Kidney (tissue), 14 donors: ENCODE measurements around the gene TMEM266. TPM values are rescaled to one million over a fixed set of nuclear protein-coding genes. Genes with fewer than 3 reads are reported as not detected.

Experiments used
- DNase-seq, 5 donors: peaks; one replicate each; pipeline ENCODE4 v3.0.0-alpha.2; 2013 to 2020
- FAIRE-seq: peaks from 2 replicates; lab custom pipeline; 2012; peaks lifted over from hg19 to GRCh38; lab: Jason Lieb, UNC
- H3K27ac ChIP-seq, 2 donors: one replicate each; pipeline ENCODE4 v1.7.0; 2013; ENCODE audit warnings: low read depth in 2 of 2, low read length in 2 of 2, inconsistent platforms in 1 of 2
- H3K27me3 ChIP-seq: one replicate; pipeline ENCODE4 v1.7.1; 2013; ENCODE audit warnings: low read length, inconsistent platforms; ENCODE audit not compliant: control insufficient read depth, insufficient read depth
- H3K36me3 ChIP-seq, 3 donors: one replicate each; pipeline versions ENCODE4 v1.7.0 to v1.7.1; 2013; ENCODE audit warnings: low read length in 3 of 3, control low read depth in 1 of 3, inconsistent platforms in 1 of 3; ENCODE audit not compliant: insufficient read depth in 3 of 3, control insufficient read depth in 2 of 3
- H3K4me1 ChIP-seq, 3 donors: one replicate each; pipeline versions ENCODE4 v1.7.0 to v1.7.1; 2013; ENCODE audit warnings: low read length in 3 of 3, inconsistent platforms in 1 of 3, low read depth in 1 of 3; ENCODE audit not compliant: control insufficient read depth in 2 of 3, insufficient read depth in 2 of 3
- H3K4me3 ChIP-seq, 3 donors: one replicate each; pipeline versions ENCODE4 v1.7.0 to v1.8.1; 2013; ENCODE audit warnings: low read length in 3 of 3, control low read depth in 1 of 3, inconsistent platforms in 1 of 3
- H3K9ac ChIP-seq, 3 donors: one replicate each; pipeline versions ENCODE4 v1.7.0 to v1.7.1; 2013; ENCODE audit warnings: low read length in 3 of 3, control low read depth in 1 of 3, inconsistent platforms in 1 of 3
- H3K9me3 ChIP-seq, 3 donors: one replicate each; pipeline versions ENCODE4 v1.7.0 to v1.7.1; 2013; ENCODE audit warnings: low read length in 3 of 3, control low read depth in 1 of 3, inconsistent platforms in 1 of 3; ENCODE audit not compliant: control insufficient read depth in 2 of 3, insufficient read depth in 1 of 3
- intact Hi-C: fragments of 100-400 bp; cut with DNase I; formaldehyde crosslinking; loops from one replicate; pipeline ENCODE4 v1.11.1; 2022
- polyA plus RNA-seq: library from polyadenylated mRNA; stranded (reverse); fragments of 350-450 nt; fragmentation: Illumina TruSeq; extraction: RNeasy Lipid Tissue Mini Kit (QIAGEN cat#74804); gene quantifications from one replicate; pipeline ENCODE4 v1.2.3, GENCODE V29; 2014; ENCODE audit warnings: low read depth, low replicate concordance; ENCODE audit not compliant: insufficient read depth
- total RNA-seq: library from RNA; stranded (reverse); fragmentation: NEBNext Ultra II Directional; extraction: Animal tissue kit (Norgen Biotek cat#: 25700); gene quantifications from one replicate; pipeline ENCODE4 v1.2.1, GENCODE V29; 2021
- TF ChIP-seq, protein P1 (sequence below): IDR thresholded peaks from 3 replicates; pipeline ENCODE4 v1.5.1; 2012; ENCODE audit warnings: mild to moderate bottlenecking, moderate library complexity, borderline replicate concordance; ENCODE audit not compliant: insufficient read depth; ENCODE audit errors: extremely low read depth
- donor health status: control.
- donor health status: control.
- donor health status: control.
- donor health status: control.
- donor health status: control.
- donor health status: DM: yes; HTN: yes; CAD: no.
- donor health status: Normal renal cell carcinoma (clear cell type).

Gene TMEM266
- total and polyA plus RNA-seq, 2 donors from 2014 or later: 0.72 to 3.1 TPM

DNA sequence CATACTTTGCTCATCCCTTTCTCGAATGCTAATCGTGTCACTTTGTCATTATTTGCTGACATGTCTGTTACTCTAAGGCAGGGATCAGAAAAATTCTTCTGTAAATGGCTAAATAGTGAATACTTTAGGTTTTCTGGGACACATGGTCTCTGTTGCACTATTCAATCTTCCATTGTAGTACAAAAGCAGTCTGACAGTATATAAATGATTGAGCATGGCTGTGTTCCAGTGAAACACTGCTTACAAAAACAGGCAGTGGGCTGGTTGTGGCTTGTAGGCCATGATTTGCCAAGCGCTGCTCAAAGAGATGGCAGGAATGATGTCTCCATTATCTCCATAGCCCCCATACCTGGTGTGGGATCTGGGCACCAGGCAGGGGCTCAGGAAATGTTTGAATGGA is 45.6 kb downstream of the TMEM266 start:
- Histone ChIP-seq H3K9me3 (no peaks in the 10 kb centered on the region), H3K4me3 (no peak overlapping the region), H3K27me3 (no peaks in the 10 kb centered on the region), H3K4me1 (no peaks in the 10 kb centered on the region), H3K36me3 (no peaks in the 10 kb centered on the region), H3K27ac (no peak overlapping the region), H3K9ac (no peak overlapping the region)
- TF ChIP-seq, protein P1, sequence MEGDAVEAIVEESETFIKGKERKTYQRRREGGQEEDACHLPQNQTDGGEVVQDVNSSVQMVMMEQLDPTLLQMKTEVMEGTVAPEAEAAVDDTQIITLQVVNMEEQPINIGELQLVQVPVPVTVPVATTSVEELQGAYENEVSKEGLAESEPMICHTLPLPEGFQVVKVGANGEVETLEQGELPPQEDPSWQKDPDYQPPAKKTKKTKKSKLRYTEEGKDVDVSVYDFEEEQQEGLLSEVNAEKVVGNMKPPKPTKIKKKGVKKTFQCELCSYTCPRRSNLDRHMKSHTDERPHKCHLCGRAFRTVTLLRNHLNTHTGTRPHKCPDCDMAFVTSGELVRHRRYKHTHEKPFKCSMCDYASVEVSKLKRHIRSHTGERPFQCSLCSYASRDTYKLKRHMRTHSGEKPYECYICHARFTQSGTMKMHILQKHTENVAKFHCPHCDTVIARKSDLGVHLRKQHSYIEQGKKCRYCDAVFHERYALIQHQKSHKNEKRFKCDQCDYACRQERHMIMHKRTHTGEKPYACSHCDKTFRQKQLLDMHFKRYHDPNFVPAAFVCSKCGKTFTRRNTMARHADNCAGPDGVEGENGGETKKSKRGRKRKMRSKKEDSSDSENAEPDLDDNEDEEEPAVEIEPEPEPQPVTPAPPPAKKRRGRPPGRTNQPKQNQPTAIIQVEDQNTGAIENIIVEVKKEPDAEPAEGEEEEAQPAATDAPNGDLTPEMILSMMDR: no peak
- DNase-seq: no peak
- intact Hi-C loops: no loop called here
- no peak for FAIRE-seq

DNA sequence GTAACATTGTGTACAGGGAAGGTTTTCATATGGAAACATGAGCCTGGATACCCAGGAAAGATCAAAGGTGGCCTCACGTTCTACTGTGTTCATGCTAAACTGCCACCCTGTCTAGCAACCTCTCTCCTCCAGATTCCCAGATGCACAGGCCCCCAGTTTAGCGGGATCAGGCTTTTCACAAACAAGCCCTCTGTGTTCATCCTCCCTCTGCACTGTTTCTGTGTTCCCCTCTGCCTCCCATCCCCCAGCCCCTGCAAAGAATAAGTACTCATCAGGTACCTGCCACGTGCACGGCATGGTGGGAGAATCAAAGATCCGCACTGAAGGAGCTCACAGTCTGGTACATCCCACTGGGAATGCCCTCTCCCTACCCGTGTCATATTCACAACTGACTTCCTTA is 46.1 kb downstream of the TMEM266 start:
- no peaks in the 10 kb centered on the region for H3K36me3 ChIP-seq
- H3K4me3 ChIP-seq: no peak overlapping the region
- no peaks in the 10 kb centered on the region for H3K27me3 ChIP-seq
- intact Hi-C loops: no loop called here
- H3K27ac ChIP-seq: no peak overlapping the region
- TF ChIP-seq, protein P1: no peak
- FAIRE-seq (no peak), DNase-seq (no peak)
- no peak overlapping the region for H3K9ac ChIP-seq
- no peaks in the 10 kb centered on the region for H3K4me1 ChIP-seq
- no peaks in the 10 kb centered on the region for H3K9me3 ChIP-seq

DNA sequence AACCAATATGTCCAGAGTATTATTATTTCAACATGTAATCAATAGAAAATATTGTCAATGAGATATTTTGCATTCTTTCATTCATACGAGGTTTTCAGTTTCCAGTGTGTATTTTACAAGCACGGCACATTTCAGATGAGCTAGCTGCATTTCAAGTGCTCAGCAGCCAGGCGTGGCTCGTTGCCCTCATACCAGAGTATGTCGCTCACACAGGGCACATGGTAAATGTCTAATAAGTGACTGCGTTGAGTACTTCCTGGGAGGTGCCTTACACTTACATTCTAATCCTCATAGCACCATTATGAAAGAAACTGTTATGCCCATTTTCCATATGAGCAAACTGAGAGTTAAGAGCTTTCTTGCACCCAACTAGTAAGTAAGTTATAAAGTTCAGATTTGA is 47.4 kb downstream of the TMEM266 start:
- H3K9me3 ChIP-seq: no peaks in the 10 kb centered on the region
- H3K4me3 ChIP-seq: no peak overlapping the region
- H3K9ac ChIP-seq: no peak overlapping the region
- DNase-seq (no peak), FAIRE-seq (no peak)
- H3K27ac ChIP-seq: no peak overlapping the region
- no peaks in the 10 kb centered on the region for H3K36me3 ChIP-seq
- intact Hi-C loops: no loop called here
- TF ChIP-seq, protein P1: no peak
- no peaks in the 10 kb centered on the region for H3K4me1 ChIP-seq
- no peaks in the 10 kb centered on the region for H3K27me3 ChIP-seq
